Endodermal cell (in vitro differentiated cells): ENCODE results near the gene BEND7. TPM values are rescaled to one million over a fixed set of nuclear protein-coding genes. Genes with fewer than 3 reads are reported as not detected.

Source experiments
- DNase-seq: peaks from one replicate; pipeline ENCODE4 v3.0.0-alpha.2; 2017
- H3K27ac ChIP-seq: 2 replicates; pipeline ENCODE4 v1.5.1; 2013; ENCODE audit warnings: mild to moderate bottlenecking, low read depth, low read length, moderate library complexity
- H3K27me3 ChIP-seq: 2 replicates; pipeline ENCODE4 v1.6.1; 2013; ENCODE audit warnings: mild to moderate bottlenecking, low read length, moderate library complexity; ENCODE audit not compliant: insufficient read depth, control insufficient read depth, poor library complexity, severe bottlenecking
- H3K36me3 ChIP-seq: 2 replicates; pipeline ENCODE4 v1.7.0; 2013; ENCODE audit warnings: mild to moderate bottlenecking, low read length, moderate library complexity; ENCODE audit not compliant: control insufficient read depth, insufficient read depth
- H3K4me1 ChIP-seq: one replicate; pipeline ENCODE4 v1.7.0; 2013; ENCODE audit warnings: low read length; ENCODE audit not compliant: control insufficient read depth, insufficient read depth
- H3K4me3 ChIP-seq: 2 replicates; pipeline ENCODE4 v1.5.1; 2013; ENCODE audit warnings: mild to moderate bottlenecking, low read length, moderate library complexity
- H3K9ac ChIP-seq: 2 replicates; pipeline ENCODE4 v1.6.1; 2013; ENCODE audit warnings: mild to moderate bottlenecking, low read length, moderate library complexity; ENCODE audit not compliant: poor library complexity, severe bottlenecking; ENCODE audit errors: extremely low read depth
- H3K9me3 ChIP-seq: 2 replicates; pipeline ENCODE4 v1.6.1; 2013; ENCODE audit warnings: mild to moderate bottlenecking, low read length, moderate library complexity; ENCODE audit not compliant: control insufficient read depth
- H3K27ac Mint-ChIP-seq: 2 replicates; pipeline ENCODE4 v1.8.0; 2020; ENCODE audit warnings: mixed read lengths
- H3K27me3 Mint-ChIP-seq: 2 replicates; pipeline ENCODE4 v1.8.0; 2021; ENCODE audit warnings: mild to moderate bottlenecking, mixed read lengths; ENCODE audit not compliant: insufficient read depth
- H3K36me3 Mint-ChIP-seq: 2 replicates; pipeline ENCODE4 v1.8.0; 2020; ENCODE audit warnings: low read depth, mixed read lengths
- H3K4me1 Mint-ChIP-seq: 2 replicates; pipeline ENCODE4 v1.8.0; 2020; ENCODE audit warnings: mixed read lengths
- H3K4me3 Mint-ChIP-seq: 2 replicates; pipeline ENCODE4 v1.8.0; 2020; ENCODE audit warnings: mild to moderate bottlenecking, moderate library complexity, mixed read lengths
- H3K9me3 Mint-ChIP-seq: 2 replicates; pipeline ENCODE4 v1.8.0; 2020; ENCODE audit warnings: mild to moderate bottlenecking, mixed read lengths
- WGBS, 2 experiments: methylation state at CpG; one replicate each; pipeline versions ENCODE4 v1.1.5 to v1.1.7; 2013; ENCODE audit warnings: missing lambda C conversion rate in 2 of 2, mixed read lengths in 1 of 2; ENCODE audit not compliant: insufficient coverage in 1 of 2, insufficient read length in 1 of 2; 5-methylcytosine and 5-hydroxymethylcytosine counted together
- total RNA-seq, 2 donors: library from RNA; stranded (reverse); fragmentation: NEBNext Ultra II Directional in 1 of 2; extraction: Animal tissue kit (Norgen Biotek cat#: 25700) in 1 of 2; gene quantifications; 2 replicates in 1 of 2; 3 replicates in 1 of 2; pipeline ENCODE4 v1.2.1, GENCODE V29; 2021
- TF ChIP-seq, protein P1 (sequence below): fragments of 200-600 bp; sonication (generic); conservative IDR thresholded peaks from 2 replicates; pipeline ENCODE4 v1.5.0; 2021; ENCODE audit warnings: antibody characterized with exemption, mild to moderate bottlenecking

BEND7 gene
- total RNA-seq, 2 donors from 2014 or later: 5.3 to 5.7 TPM

- Histone ChIP-seq H3K27ac (no peak overlapping the region), H3K9me3 (no peaks in the 10 kb centered on the region), H3K4me3 (no peak overlapping the region), H3K4me1 (no peaks in the 10 kb centered on the region), H3K27me3 (no peaks in the 10 kb centered on the region), H3K36me3 (no peaks in the 10 kb centered on the region), H3K9ac (no peak overlapping the region)
- no peak overlapping the region for H3K27ac Mint-ChIP-seq
- no peak overlapping the region for H3K4me3 Mint-ChIP-seq
- DNase-seq: no peak
- peaks cover 5% of the 10 kb centered on the region for H3K4me1 Mint-ChIP-seq
- TF ChIP-seq, protein P1, sequence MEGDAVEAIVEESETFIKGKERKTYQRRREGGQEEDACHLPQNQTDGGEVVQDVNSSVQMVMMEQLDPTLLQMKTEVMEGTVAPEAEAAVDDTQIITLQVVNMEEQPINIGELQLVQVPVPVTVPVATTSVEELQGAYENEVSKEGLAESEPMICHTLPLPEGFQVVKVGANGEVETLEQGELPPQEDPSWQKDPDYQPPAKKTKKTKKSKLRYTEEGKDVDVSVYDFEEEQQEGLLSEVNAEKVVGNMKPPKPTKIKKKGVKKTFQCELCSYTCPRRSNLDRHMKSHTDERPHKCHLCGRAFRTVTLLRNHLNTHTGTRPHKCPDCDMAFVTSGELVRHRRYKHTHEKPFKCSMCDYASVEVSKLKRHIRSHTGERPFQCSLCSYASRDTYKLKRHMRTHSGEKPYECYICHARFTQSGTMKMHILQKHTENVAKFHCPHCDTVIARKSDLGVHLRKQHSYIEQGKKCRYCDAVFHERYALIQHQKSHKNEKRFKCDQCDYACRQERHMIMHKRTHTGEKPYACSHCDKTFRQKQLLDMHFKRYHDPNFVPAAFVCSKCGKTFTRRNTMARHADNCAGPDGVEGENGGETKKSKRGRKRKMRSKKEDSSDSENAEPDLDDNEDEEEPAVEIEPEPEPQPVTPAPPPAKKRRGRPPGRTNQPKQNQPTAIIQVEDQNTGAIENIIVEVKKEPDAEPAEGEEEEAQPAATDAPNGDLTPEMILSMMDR: no peak
- no peaks in the 10 kb centered on the region for H3K9me3 Mint-ChIP-seq
- H3K36me3 Mint-ChIP-seq: no peaks in the 10 kb centered on the region
- H3K27me3 Mint-ChIP-seq: no peaks in the 10 kb centered on the region
These were observed 53.7 kb downstream of the BEND7 start for GRCh38 chr10:13475124-13475523.

DNA sequence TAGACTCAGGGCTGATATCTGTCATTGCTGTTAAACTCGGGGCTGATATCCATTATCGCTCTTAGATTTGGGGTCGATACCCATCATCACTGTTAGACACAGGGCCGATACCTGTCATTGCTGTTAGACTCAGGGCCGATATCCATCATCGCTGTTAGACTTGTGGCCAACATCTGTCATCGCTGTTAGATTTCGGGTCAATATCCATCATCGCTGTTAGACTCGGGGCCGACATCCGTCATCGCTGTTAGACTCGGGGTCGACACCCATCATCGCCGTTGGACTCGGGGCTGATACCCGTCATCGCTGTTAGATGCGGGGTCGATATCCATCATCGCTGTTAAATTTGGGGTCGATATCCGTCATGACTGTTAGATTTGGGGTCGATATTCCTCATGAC is 54.8 kb downstream of the BEND7 start:
- H3K4me3 ChIP-seq: no peak overlapping the region
- H3K9ac ChIP-seq: no peak overlapping the region
- WGBS, 2 experiments: 97 to 98% methylated on average over 26 of the region's 26 CpGs
- no peak overlapping the region for H3K27ac ChIP-seq
- H3K4me1 ChIP-seq: no peaks in the 10 kb centered on the region
- no peaks in the 10 kb centered on the region for H3K27me3 Mint-ChIP-seq
- H3K4me1 Mint-ChIP-seq: peaks cover 7% of the 10 kb centered on the region
- no peaks in the 10 kb centered on the region for H3K27me3 ChIP-seq
- no peaks in the 10 kb centered on the region for H3K9me3 ChIP-seq
- H3K36me3 Mint-ChIP-seq: no peaks in the 10 kb centered on the region
- no peak overlapping the region for H3K4me3 Mint-ChIP-seq
- no peaks in the 10 kb centered on the region for H3K9me3 Mint-ChIP-seq
- TF ChIP-seq, protein P1: no peak
- no peaks in the 10 kb centered on the region for H3K36me3 ChIP-seq
- no peak for DNase-seq
- H3K27ac Mint-ChIP-seq: no peak overlapping the region

DNA sequence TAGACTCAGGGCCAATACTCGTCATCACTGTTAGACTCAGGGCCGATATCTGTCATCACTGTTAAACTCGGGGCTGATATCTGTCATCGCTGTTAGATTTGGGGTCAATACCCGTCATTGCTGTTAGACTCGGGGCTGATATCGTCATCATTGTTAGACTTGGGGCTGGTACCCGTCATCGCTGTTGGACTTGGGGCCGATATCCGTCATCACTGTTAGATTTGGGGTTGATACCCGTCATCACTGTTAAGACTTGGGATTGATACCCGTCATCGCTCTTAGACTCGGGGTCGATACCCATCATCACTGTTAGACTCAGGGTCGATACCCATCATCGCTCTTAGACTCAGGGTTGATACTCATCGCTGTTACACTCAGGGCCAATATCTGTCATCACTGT is 56.5 kb downstream of the BEND7 start:
- H3K4me1 ChIP-seq: no peaks in the 10 kb centered on the region
- peaks cover 11% of the 10 kb centered on the region for H3K4me1 Mint-ChIP-seq
- TF ChIP-seq, protein P1: no peak
- H3K9ac ChIP-seq: no peak overlapping the region
- H3K27me3 ChIP-seq: no peaks in the 10 kb centered on the region
- H3K27ac Mint-ChIP-seq: no peak overlapping the region
- WGBS, 2 experiments: 94 to 95% methylated on average over 19 of the region's 19 CpGs
- no peaks in the 10 kb centered on the region for H3K9me3 Mint-ChIP-seq
- no peaks in the 10 kb centered on the region for H3K36me3 Mint-ChIP-seq
- no peaks in the 10 kb centered on the region for H3K9me3 ChIP-seq
- no peak for DNase-seq
- H3K36me3 ChIP-seq: no peaks in the 10 kb centered on the region
- H3K27me3 Mint-ChIP-seq: no peaks in the 10 kb centered on the region
- H3K27ac ChIP-seq: no peak overlapping the region
- H3K4me3 Mint-ChIP-seq: no peak overlapping the region
- no peak overlapping the region for H3K4me3 ChIP-seq
